DLD1 (cell line): ENCODE results near the gene EEF1B2.

ENCODE experiments used
- in situ Hi-C: cut with HindIII; loops from 2 replicates; pipeline ENCODE4 v1.10.0; 2017; ENCODE audit warnings: low sequenced_read_pairs

Gene EEF1B2

DNA sequence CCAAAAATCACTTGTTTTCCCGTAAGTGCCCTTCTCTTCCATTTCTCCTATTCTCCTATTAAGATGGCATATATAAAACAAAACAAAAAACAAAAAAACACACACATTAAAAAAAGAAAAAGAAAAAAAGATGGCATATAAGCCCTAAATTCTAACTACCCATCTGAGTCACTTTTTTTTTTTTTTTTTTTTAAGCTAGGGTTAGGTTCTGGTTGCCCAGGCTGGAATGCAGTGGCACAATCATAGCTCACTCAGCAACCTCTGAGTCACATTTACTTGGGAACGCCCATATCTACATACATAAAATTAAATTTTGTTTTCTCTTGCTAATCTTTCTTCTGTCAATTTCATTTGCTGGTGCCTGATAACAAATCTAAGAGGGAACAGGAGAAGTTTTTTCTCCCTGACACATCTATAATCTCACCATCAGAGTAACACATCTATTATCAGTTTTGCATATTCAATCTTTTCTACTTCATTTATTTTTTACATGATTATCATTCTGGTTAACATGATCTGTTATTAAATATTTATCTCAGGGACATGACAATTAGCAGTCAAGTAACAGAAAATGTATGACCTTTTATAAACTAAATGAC is 52.1 kb downstream of the EEF1B2 start:
- in situ Hi-C loops: no loop called here
